HCT116 (cell line): ENCODE results near the gene MYRF.

Experiments used
- POLR2A ChIP-seq: IDR thresholded peaks from 2 replicates; pipeline ENCODE4 v1.7.0; 2011; ENCODE audit warnings: borderline replicate concordance; ENCODE audit not compliant: insufficient read depth, insufficient read length; ENCODE audit errors: extremely low read depth
- TF ChIP-seq, protein P1 (sequence below), 3 experiments: fragments of 200-600 bp in 1 of 3; sonication (generic) in 1 of 3; IDR thresholded peaks in 2 of 3; conservative IDR thresholded peaks in 1 of 3; 2 replicates each; pipeline ENCODE4 v1.5.1; 2012 to 2017; ENCODE audit warnings: low read depth in 2 of 3, low read length in 2 of 3, antibody characterized with exemption in 1 of 3, borderline replicate concordance in 1 of 3, control low read depth in 1 of 3, mild to moderate bottlenecking in 1 of 3, mixed read lengths in 1 of 3, mixed run types in 1 of 3, moderate library complexity in 1 of 3; ENCODE audit not compliant: insufficient read depth in 1 of 3

DNA sequence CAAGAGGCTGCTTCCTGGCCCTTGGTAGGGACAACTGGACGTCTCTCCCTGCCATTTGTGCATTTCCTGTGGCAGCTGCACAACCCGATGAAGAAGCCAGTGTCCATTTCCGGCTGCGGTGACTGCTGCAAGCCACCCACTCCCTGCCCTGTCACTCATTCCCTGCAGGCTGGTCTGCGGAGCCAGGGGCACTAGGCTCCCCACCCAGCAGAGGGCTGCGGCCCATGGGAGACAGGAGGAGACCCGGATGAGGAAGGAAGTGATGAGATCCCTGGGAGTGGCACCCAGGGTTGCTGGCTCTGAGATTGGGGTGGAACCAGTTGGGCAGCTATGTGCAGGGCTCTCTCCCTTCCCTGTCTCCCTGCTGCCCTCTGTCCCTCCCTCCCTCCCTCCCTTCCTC, 10.0 kb upstream of the MYRF start:
- TF ChIP-seq, protein P1, sequence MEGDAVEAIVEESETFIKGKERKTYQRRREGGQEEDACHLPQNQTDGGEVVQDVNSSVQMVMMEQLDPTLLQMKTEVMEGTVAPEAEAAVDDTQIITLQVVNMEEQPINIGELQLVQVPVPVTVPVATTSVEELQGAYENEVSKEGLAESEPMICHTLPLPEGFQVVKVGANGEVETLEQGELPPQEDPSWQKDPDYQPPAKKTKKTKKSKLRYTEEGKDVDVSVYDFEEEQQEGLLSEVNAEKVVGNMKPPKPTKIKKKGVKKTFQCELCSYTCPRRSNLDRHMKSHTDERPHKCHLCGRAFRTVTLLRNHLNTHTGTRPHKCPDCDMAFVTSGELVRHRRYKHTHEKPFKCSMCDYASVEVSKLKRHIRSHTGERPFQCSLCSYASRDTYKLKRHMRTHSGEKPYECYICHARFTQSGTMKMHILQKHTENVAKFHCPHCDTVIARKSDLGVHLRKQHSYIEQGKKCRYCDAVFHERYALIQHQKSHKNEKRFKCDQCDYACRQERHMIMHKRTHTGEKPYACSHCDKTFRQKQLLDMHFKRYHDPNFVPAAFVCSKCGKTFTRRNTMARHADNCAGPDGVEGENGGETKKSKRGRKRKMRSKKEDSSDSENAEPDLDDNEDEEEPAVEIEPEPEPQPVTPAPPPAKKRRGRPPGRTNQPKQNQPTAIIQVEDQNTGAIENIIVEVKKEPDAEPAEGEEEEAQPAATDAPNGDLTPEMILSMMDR (IDR thresholded peaks at IDR 0.05 in 2 of 3, conservative IDR thresholded peaks at IDR 0.05 in 1 of 3; ENCODE audit: borderline replicate concordance in 1 of 3, insufficient read depth in 1 of 3, low read depth in 2 of 3, low read length in 2 of 3), result no peak
- TF ChIP-seq POLR2A, result no peak
